Mesodermal cell (in vitro differentiated cells): ENCODE results near the gene WLS.

Experiments
- H3K27ac ChIP-seq: 2 replicates; pipeline ENCODE4 v1.7.0; 2013; ENCODE audit warnings: mild to moderate bottlenecking, low read depth, low read length, moderate library complexity; ENCODE audit not compliant: severe bottlenecking
- H3K36me3 ChIP-seq: 2 replicates; pipeline ENCODE4 v1.7.1; 2013; ENCODE audit warnings: mild to moderate bottlenecking, low read length, moderate library complexity; ENCODE audit not compliant: control insufficient read depth, insufficient read depth
- H3K4me1 ChIP-seq: one replicate; pipeline ENCODE4 v1.7.1; 2013; ENCODE audit warnings: mild to moderate bottlenecking, low read length; ENCODE audit not compliant: insufficient read depth, control insufficient read depth, poor library complexity, severe bottlenecking
- H3K4me3 ChIP-seq: 2 replicates; pipeline ENCODE4 v1.7.0; 2013; ENCODE audit warnings: low read length, control low read depth, mild to moderate bottlenecking; ENCODE audit not compliant: insufficient read depth, poor library complexity, severe bottlenecking; ENCODE audit errors: extremely low read depth
- H3K9me3 ChIP-seq: 2 replicates; pipeline ENCODE4 v1.7.1; 2013; ENCODE audit warnings: mild to moderate bottlenecking, low read length, moderate library complexity; ENCODE audit not compliant: control insufficient read depth
- WGBS, 2 experiments: methylation state at CpG; one replicate each; pipeline ENCODE4 v1.1.5; 2013; ENCODE audit warnings: missing lambda C conversion rate in 2 of 2; ENCODE audit not compliant: insufficient coverage in 2 of 2; 5-methylcytosine and 5-hydroxymethylcytosine counted together

WLS gene

GRCh38 chr1:68119445-68119844 is 112.9 kb downstream of the WLS start:
- Histone ChIP-seq H3K4me1 (peaks cover 16% of the 10 kb centered on the region), H3K9me3 (no peaks in the 10 kb centered on the region), H3K27ac (no peak overlapping the region), H3K36me3 (peaks cover 38% of the 10 kb centered on the region), H3K4me3 (no peak overlapping the region)
- WGBS, 2 experiments = 90 to 96% methylated on average over 2 to 4 of the region's 4 CpGs

GRCh38 chr1:68117416-68117815 is 114.9 kb downstream of the WLS start:
- H3K4me1 ChIP-seq = peaks cover 16% of the 10 kb centered on the region
- H3K9me3 ChIP-seq = no peaks in the 10 kb centered on the region
- H3K4me3 ChIP-seq = no peak overlapping the region
- no peak overlapping the region for H3K27ac ChIP-seq
- H3K36me3 ChIP-seq = peaks cover 24% of the 10 kb centered on the region
- 79 to 81% methylated on average over 10 of the region's 10 CpGs for WGBS, 2 experiments

GRCh38 chr1:68116643-68117235 is 115.6 kb downstream of the WLS start:
- no peak overlapping the region for H3K27ac ChIP-seq
- H3K4me3 ChIP-seq = no peak overlapping the region
- 18 to 47% methylated on average over 3 of the region's 3 CpGs for WGBS, 2 experiments
- peaks cover 19% of the 10 kb centered on the region for H3K36me3 ChIP-seq
- no peaks in the 10 kb centered on the region for H3K9me3 ChIP-seq
- peaks cover 14% of the 10 kb centered on the region for H3K4me1 ChIP-seq

- H3K27ac ChIP-seq = no peak overlapping the region
- peaks cover 12% of the 10 kb centered on the region for H3K36me3 ChIP-seq
- 80 to 92% methylated on average over 2 of the region's 4 CpGs for WGBS, 2 experiments
- peaks cover 1% of the 10 kb centered on the region for H3K4me1 ChIP-seq
- H3K4me3 ChIP-seq = no peak overlapping the region
- H3K9me3 ChIP-seq = no peaks in the 10 kb centered on the region
Measured at GRCh38 chr1:68115308-68115707, 117.0 kb downstream of the WLS start.

- Histone ChIP-seq H3K4me3 (no peak overlapping the region), H3K27ac (no peak overlapping the region), H3K4me1 (no peaks in the 10 kb centered on the region), H3K36me3 (peaks cover 3% of the 10 kb centered on the region), H3K9me3 (no peaks in the 10 kb centered on the region)
- 90 to 100% methylated on average over 2 to 3 of the region's 3 CpGs for WGBS, 2 experiments
Measured at GRCh38 chr1:68113966-68114365, 118.4 kb downstream of the WLS start.

GRCh38 chr1:68112835-68113243 is 119.5 kb downstream of the WLS start:
- WGBS, 2 experiments = 66 to 67% methylated on average over 4 of the region's 7 CpGs
- no peak overlapping the region for H3K27ac ChIP-seq
- H3K4me3 ChIP-seq = no peak overlapping the region
- peaks cover 3% of the 10 kb centered on the region for H3K36me3 ChIP-seq
- no peaks in the 10 kb centered on the region for H3K9me3 ChIP-seq
- no peaks in the 10 kb centered on the region for H3K4me1 ChIP-seq

- Histone ChIP-seq H3K36me3 (peaks cover 3% of the 10 kb centered on the region), H3K4me1 (no peaks in the 10 kb centered on the region), H3K9me3 (no peaks in the 10 kb centered on the region), H3K4me3 (no peak overlapping the region), H3K27ac (no peak overlapping the region)
- 75 to 76% methylated on average over 5 of the region's 7 CpGs for WGBS, 2 experiments
Measured at GRCh38 chr1:68111519-68112436, 120.5 kb downstream of the WLS start.

- Histone ChIP-seq H3K9me3 (no peaks in the 10 kb centered on the region), H3K4me1 (no peaks in the 10 kb centered on the region), H3K36me3 (no peaks in the 10 kb centered on the region), H3K27ac (no peak overlapping the region), H3K4me3 (no peak overlapping the region)
- 69 to 97% methylated on average over 6 to 7 of the region's 8 CpGs for WGBS, 2 experiments
Measured at GRCh38 chr1:68107771-68108170, 124.6 kb downstream of the WLS start.

- Histone ChIP-seq H3K9me3 (no peaks in the 10 kb centered on the region), H3K4me3 (no peak overlapping the region), H3K27ac (no peak overlapping the region), H3K36me3 (no peaks in the 10 kb centered on the region), H3K4me1 (no peaks in the 10 kb centered on the region)
- 85 to 96% methylated on average over 3 to 4 of the region's 5 CpGs for WGBS, 2 experiments
Measured at GRCh38 chr1:68103884-68104554, 128.3 kb downstream of the WLS start.

GRCh38 chr1:68103011-68103545 is 129.2 kb downstream of the WLS start:
- no peaks in the 10 kb centered on the region for H3K36me3 ChIP-seq
- H3K9me3 ChIP-seq = no peaks in the 10 kb centered on the region
- H3K4me3 ChIP-seq = no peak overlapping the region
- no peak overlapping the region for H3K27ac ChIP-seq
- 96 to 100% methylated on average over 1 to 3 of the region's 5 CpGs for WGBS, 2 experiments
- H3K4me1 ChIP-seq = no peaks in the 10 kb centered on the region
